HG03575 (cell line): ENCODE data around the gene ADCK2.
"Not testable (repeated sequence)": the region's sequence is repeated elsewhere in the genome, so short reads cannot be mapped to it uniquely, and the experiment has no call there.

Source experiments
- ATAC-seq: cut with Tn5 transposase; IDR thresholded peaks from one replicate; pipeline ENCODE4 v1.9.1; 2021; ENCODE audit not compliant: unreplicated experiment, insufficient number of reproducible peaks, low FRiP score; ENCODE audit errors: extremely low read depth

The ADCK2 gene

DNA sequence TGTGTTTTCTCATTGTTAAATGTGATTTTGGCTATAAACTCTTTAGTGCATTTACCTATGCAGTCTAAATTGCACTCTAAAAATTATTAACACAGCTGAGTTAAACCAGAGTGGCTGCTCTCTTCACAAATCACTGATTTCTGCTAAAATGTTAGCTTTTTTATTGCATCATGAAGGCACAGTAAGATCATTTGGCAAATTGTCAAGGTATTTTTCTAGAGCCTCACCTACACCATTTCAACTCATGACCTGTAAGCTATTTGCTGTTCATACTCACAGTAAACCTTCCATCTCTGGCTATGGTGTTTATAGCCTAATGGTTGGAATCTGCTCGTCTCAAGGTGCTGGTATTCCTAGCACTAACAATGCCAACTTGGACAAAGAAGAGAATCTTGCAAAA is 49.5 kb downstream of the ADCK2 start:
- no peak for ATAC-seq

DNA sequence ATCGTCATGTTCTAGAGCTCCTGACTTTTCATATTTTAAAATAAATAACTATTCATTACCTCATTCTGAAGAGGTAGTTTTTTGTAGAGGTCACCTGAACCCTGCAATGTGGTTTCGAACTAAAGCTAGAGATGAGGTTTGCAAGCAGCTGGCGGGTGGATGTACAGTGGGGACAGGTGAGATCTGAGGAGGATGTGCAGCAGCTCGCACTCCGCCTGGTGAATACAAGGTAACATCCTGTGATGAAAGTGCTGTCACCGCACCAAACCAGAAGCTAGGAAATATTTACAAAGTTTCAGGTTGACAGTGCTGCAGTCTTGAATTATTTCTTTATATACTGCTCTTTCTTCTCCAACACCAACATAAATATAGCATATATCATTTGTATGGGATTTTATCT is 50.3 kb downstream of the ADCK2 start:
- ATAC-seq, result no peak

DNA sequence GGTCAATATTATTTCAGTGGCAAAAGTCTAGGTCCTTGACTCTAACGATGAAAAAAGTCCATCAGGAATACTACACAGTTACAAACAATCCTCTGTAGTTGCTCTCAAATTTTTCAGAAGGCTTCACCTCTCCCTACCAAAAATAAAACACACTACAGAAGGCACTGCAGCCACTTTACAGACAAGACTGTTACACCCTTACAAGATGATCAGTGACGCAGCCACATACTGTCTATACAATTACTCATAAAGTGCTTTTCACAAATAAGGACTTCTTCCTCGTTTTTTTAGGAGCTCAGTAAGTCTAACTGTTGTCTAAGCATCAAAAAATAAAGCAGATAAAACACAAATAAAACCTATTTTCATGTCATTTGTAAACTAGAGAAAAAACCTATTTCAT is 50.8 kb downstream of the ADCK2 start:
- ATAC-seq, result no peak

DNA sequence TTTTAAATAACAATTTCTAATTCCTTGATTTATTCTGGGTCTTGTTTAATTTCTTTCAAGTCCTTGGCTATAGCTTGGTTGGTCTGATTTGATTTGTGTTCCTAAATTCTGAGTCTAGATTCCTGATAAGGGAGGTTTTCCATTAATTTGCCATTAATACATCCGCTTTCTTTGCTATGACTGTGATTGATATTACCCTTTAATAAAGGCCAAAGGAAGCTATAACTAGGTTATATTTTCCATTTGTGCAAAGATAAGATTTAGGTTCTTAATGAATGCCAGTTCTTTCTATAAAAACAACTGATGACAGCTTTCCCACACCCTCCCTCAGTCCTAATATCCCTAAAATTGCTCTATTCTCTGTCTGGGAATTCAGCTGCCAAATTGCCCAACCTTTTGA is 52.0 kb downstream of the ADCK2 start:
- no peak for ATAC-seq

DNA sequence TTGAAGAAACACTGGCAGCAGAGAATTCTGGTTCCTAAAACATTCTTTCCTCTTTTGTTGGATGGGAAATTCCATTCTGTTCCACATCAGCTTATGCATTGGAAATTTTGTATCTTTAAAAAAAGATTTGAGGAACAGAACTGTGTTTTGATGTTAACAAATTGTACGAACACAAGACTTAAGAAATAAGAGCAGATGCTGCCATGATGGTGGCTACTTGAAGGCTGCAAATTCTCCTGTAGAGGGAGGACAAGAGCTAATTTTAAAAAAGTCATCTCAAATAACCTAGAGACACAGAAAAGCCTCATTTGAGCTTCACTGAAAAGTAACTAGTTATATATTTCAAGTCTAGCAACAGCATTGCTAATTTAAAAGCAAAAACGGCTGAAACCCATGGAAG is 53.5 kb downstream of the ADCK2 start:
- no peak for ATAC-seq

DNA sequence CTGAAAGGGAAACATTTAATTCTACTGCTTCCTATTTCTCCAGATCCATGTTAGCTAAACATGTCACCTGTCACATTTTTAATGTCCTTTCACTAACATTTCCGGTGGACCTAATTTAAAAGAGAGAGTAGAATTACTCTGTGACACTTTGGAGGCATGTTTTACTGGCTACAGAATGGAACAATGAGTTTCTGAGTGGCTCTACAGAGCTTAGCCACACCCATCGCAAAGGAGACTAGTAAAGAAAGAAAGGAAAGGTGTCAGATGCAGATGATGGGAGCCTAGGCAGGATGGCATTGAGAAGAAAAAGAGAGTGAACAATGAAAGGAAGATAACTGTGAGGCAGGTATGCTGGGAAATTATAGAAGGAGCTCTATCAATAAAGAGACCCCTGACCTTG is 59.7 kb downstream of the ADCK2 start:
- ATAC-seq, result no peak

DNA sequence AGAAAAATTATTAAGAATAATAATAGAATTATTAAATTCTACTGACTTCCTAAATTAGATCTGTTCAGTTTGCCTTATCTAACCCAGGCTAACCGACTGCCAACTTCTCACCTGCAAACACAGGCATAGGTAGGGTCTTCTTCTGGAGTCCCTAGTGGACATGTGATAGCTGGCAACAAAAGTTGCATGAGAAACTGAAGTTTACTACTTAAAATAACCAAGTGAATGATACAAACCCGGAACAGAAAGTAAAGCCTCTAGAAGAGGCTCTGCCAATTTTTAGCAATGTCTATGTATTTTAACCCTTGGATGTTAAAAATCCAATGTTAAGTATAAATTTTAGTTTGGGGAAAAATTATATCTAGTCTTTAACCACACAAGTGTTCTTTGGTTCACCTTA is 61.4 kb downstream of the ADCK2 start:
- ATAC-seq, result no peak

DNA sequence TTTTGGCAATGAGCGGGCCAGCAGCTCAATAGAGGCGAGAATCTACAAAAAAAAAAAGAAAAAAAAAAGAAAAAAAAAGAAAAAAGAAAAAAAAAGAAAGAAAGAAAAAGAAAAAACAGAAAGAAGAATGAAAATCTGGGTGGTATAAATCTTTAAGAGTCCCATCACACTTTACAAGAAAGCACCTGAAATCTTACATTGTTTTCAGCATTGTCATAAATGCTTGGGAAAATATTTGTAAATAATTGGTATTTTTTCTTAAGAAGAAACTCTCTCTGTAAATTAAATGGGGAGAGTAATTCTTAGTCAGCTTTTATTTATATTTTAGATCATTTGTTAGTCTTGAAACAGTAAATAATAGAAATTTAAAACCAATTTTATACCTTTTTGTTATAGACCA is 62.0 kb downstream of the ADCK2 start:
- ATAC-seq, result no peak

DNA sequence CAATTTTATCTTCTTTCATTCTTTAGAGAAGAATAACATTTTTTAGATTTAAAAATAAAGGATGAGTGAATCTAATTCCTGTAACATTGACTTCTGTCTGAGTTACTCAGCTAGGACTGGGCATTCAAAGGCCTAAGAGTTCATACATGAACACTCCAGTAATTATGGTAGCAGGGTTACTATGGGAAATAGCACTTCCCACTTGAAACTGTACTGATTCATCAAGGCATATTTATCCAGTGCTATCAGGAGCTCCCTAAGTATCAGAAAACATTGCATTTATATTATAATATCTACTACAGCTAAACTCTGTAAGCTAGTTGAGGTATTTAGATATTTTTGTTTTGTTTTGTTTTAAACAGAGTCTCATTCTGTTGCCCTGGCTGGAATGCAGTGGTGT is 65.5 kb downstream of the ADCK2 start:
- no peak for ATAC-seq

DNA sequence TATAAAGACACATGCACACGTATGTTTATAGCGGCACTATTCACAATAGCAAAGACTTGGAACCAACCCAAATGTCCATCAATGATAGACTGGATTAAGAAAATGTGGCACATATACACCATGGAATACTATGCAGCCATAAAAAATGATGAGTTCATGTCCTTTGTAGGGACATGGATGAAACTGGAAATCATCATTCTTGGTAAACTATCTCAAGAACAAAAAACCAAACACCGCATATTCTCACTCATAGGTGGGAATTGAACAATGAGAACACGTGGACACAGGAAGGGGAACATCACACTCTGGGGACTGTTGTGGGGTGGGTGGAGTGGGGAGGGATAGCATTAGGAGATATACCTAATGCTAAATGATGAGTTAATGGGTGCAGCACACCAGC is 70.5 kb downstream of the ADCK2 start:
- not testable (repeated sequence) for ATAC-seq

DNA sequence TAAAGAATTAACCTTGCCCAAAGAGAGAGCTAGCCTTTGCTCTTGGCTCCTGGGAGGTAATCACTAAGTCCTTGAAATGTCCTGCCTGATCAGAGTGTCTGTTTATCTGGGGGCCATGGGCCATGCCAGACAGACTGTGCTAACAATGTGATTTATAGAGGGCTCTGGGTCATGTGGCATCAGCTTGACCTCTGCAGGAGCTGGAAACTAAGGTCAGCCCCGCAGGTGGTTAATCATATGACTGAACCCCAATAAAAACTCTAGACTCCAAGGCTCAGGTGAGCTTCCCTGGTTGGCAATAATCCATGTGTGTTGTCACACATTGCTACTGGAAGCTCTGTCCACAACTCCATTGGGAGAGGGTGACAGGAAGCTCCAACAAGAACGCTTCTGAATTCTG is 71.3 kb downstream of the ADCK2 start:
- no peak for ATAC-seq
